ENCODE measurements around the gene VPS13D. TPM values are rescaled to one million over a fixed set of nuclear protein-coding genes. Genes with fewer than 3 reads are reported as not detected.

The VPS13D gene
- total and polyA plus RNA-seq, 11 donors: 32.1 to 301 (median 90.7) TPM

GRCh38 chr1:12445257-12445656, 215.4 kb downstream of the VPS13D start:
- intact Hi-C loops (cut with DNase I): no loop called here
- ATAC-seq: no peak
- no peak for DNase-seq
- 74 to 84% (median 80%) methylated on average over 3 of the region's 3 CpGs for WGBS, 4 donors
- Histone ChIP-seq H3K27ac (no peak overlapping the region), H3K27me3 (no peaks in the 10 kb centered on the region), H3K9me3 (no peaks in the 10 kb centered on the region), H3K4me1 (peaks cover 5 to 57% (median 37%) of the 10 kb centered on the region in 12 donors), H3K4me3 (no peak overlapping the region), H3K36me3 (peaks cover 0 to 28% (median 6%) of the 10 kb centered on the region in 9 donors)
- TF ChIP-seq POLR2A (IDR thresholded peaks at IDR 0.05): no peak
- TF ChIP-seq CTCF (IDR thresholded peaks at IDR 0.05): no peak

GRCh38 chr1:12446593-12446992, 216.8 kb downstream of the VPS13D start:
- no peak overlapping the region for H3K4me3 ChIP-seq
- H3K9me3 ChIP-seq: no peaks in the 10 kb centered on the region
- H3K27ac ChIP-seq: peak overlapping the region in 1 of 12 donors; percentile 79
- H3K27me3 ChIP-seq: no peaks in the 10 kb centered on the region
- H3K4me1 ChIP-seq: peaks cover 12 to 63% (median 49%) of the 10 kb centered on the region in 12 donors
- WGBS, 4 donors: 93 to 97% (median 94%) methylated on average over 2 of the region's 2 CpGs
- peaks cover 0 to 18% (median 6%) of the 10 kb centered on the region in 9 donors for H3K36me3 ChIP-seq
- intact Hi-C loops (cut with DNase I): no loop called here
- TF ChIP-seq POLR2A (IDR thresholded peaks at IDR 0.05) (no peak), CTCF (IDR thresholded peaks at IDR 0.05) (no peak)
- DNase-seq (no peak), ATAC-seq (no peak)

GRCh38 chr1:12447307-12447706, 217.5 kb downstream of the VPS13D start:
- H3K27ac ChIP-seq: peak overlapping the region in 3 of 12 donors; percentile 41 to 86 (median 79)
- TF ChIP-seq CTCF (IDR thresholded peaks at IDR 0.05) (no peak), POLR2A (IDR thresholded peaks at IDR 0.05) (no peak)
- no peaks in the 10 kb centered on the region for H3K27me3 ChIP-seq
- DNase-seq (no peak), ATAC-seq (no peak)
- H3K36me3 ChIP-seq: peaks cover 0 to 21% (median 6%) of the 10 kb centered on the region in 9 donors
- 46 to 57% (median 54%) methylated on average over 3 of the region's 3 CpGs for WGBS, 4 donors
- H3K4me3 ChIP-seq: no peak overlapping the region
- H3K9me3 ChIP-seq: no peaks in the 10 kb centered on the region
- intact Hi-C loops (cut with DNase I): no loop called here
- H3K4me1 ChIP-seq: peaks cover 12 to 70% (median 54%) of the 10 kb centered on the region in 12 donors

- Histone ChIP-seq H3K4me1 (peaks cover 15 to 76% (median 59%) of the 10 kb centered on the region in 12 donors), H3K27ac (peak overlapping the region in 10 of 12 donors; percentile 24 to 86 (median 72)), H3K27me3 (no peaks in the 10 kb centered on the region), H3K9me3 (no peaks in the 10 kb centered on the region), H3K4me3 (no peak overlapping the region), H3K36me3 (peaks cover 0 to 16% (median 1%) of the 10 kb centered on the region in 9 donors)
- DNase-seq: no peak
- intact Hi-C loops (cut with DNase I): no loop called here
- ATAC-seq: no peak
- WGBS, 4 donors: 90 to 94% (median 93%) methylated on average over 7 of the region's 7 CpGs
- TF ChIP-seq CTCF (IDR thresholded peaks at IDR 0.05): no peak
Observed at GRCh38 chr1:12447849-12448312, 218.1 kb downstream of the VPS13D start.
